H9 (cell line): ENCODE results near the gene PIBF1. TPM values are rescaled to one million over a fixed set of nuclear protein-coding genes. Genes with fewer than 3 reads are reported as not detected.

ENCODE experiments used
- DNase-seq: peaks from one replicate; pipeline ENCODE4 v3.0.0-alpha.2; 2017
- H2AFZ ChIP-seq: one replicate; pipeline ENCODE4 v1.6.1; 2013; ENCODE audit warnings: mild to moderate bottlenecking, low read length, control low read depth, moderate library complexity
- H2AK5ac ChIP-seq: 2 replicates; pipeline ENCODE4 v1.6.1; 2013; ENCODE audit warnings: low read length, control low read depth, mixed read lengths; ENCODE audit not compliant: insufficient read length
- H2BK120ac ChIP-seq: one replicate; pipeline ENCODE4 v1.6.1; 2013; ENCODE audit warnings: low read depth, mild to moderate bottlenecking, low read length, control low read depth, inconsistent platforms; ENCODE audit not compliant: poor library complexity, severe bottlenecking
- H2BK12ac ChIP-seq: 2 replicates; pipeline ENCODE4 v1.6.1; 2013; ENCODE audit warnings: low read length, control low read depth, mixed read lengths, low read depth; ENCODE audit not compliant: insufficient read length
- H2BK15ac ChIP-seq: 2 replicates; pipeline ENCODE4 v1.6.1; 2013; ENCODE audit warnings: low read depth, low read length, control low read depth
- H2BK20ac ChIP-seq: one replicate; pipeline ENCODE4 v1.6.1; 2013; ENCODE audit warnings: low read depth, mild to moderate bottlenecking, low read length, control low read depth, inconsistent platforms; ENCODE audit not compliant: poor library complexity, severe bottlenecking
- H2BK5ac ChIP-seq: 2 replicates; pipeline ENCODE4 v1.6.1; 2013; ENCODE audit warnings: low read length, control low read depth, mixed read lengths; ENCODE audit not compliant: insufficient read length
- H3K14ac ChIP-seq: 2 replicates; pipeline ENCODE4 v1.6.1; 2013; ENCODE audit warnings: low read length, control low read depth; ENCODE audit not compliant: insufficient read depth
- H3K18ac ChIP-seq: 2 replicates; pipeline ENCODE4 v1.6.1; 2013; ENCODE audit warnings: low read depth, mild to moderate bottlenecking, mixed read lengths, low read length, control low read depth; ENCODE audit not compliant: insufficient read length
- H3K23ac ChIP-seq: 2 replicates; pipeline ENCODE4 v1.6.1; 2013; ENCODE audit warnings: low read length, control low read depth, mixed read lengths, low read depth; ENCODE audit not compliant: insufficient read length
- H3K23me2 ChIP-seq: 2 replicates; pipeline ENCODE4 v1.6.1; 2013; ENCODE audit warnings: low read depth, mild to moderate bottlenecking, mixed read lengths, low read length, control low read depth; ENCODE audit not compliant: insufficient read length, poor library complexity, severe bottlenecking
- H3K27ac ChIP-seq: 2 replicates; pipeline ENCODE4 v1.5.1; 2013; ENCODE audit warnings: low read length, control low read depth, mixed read lengths, low read depth; ENCODE audit not compliant: insufficient read length
- H3K27me3 ChIP-seq: 2 replicates; pipeline ENCODE4 v1.6.1; 2013; ENCODE audit warnings: low read length, control low read depth, inconsistent platforms; ENCODE audit not compliant: insufficient read depth
- H3K4ac ChIP-seq: 2 replicates; pipeline ENCODE4 v1.6.1; 2013; ENCODE audit warnings: low read depth, mild to moderate bottlenecking, control low read depth, inconsistent platforms, low read length, moderate library complexity
- H3K4me1 ChIP-seq: 2 replicates; pipeline ENCODE4 v1.6.1; 2013; ENCODE audit warnings: low read length, control low read depth, inconsistent platforms; ENCODE audit not compliant: insufficient read depth
- H3K4me2 ChIP-seq: 2 replicates; pipeline ENCODE4 v1.6.1; 2013; ENCODE audit warnings: low read length, control low read depth, mixed read lengths; ENCODE audit not compliant: insufficient read length, insufficient read depth
- H3K56ac ChIP-seq: 2 replicates; pipeline ENCODE4 v1.6.1; 2013; ENCODE audit warnings: low read depth, mild to moderate bottlenecking, mixed read lengths, low read length, control low read depth; ENCODE audit not compliant: insufficient read length
- H3K79me1 ChIP-seq: 2 replicates; pipeline ENCODE4 v1.6.1; 2013; ENCODE audit warnings: low read depth, mild to moderate bottlenecking, moderate library complexity, low read length, control low read depth, inconsistent platforms; ENCODE audit not compliant: insufficient read depth, poor library complexity, severe bottlenecking
- H3K79me2 ChIP-seq: 2 replicates; pipeline ENCODE4 v1.6.1; 2013; ENCODE audit warnings: low read length, control low read depth, inconsistent platforms; ENCODE audit not compliant: insufficient read depth
- H3K9ac ChIP-seq: 2 replicates; pipeline ENCODE4 v1.6.1; 2013; ENCODE audit warnings: low read length, control low read depth, mixed read lengths; ENCODE audit not compliant: insufficient read length; ENCODE audit errors: extremely low read depth
- H3K9me3 ChIP-seq: one replicate; pipeline ENCODE4 v1.6.1; 2013; ENCODE audit warnings: low read depth, low read length, inconsistent platforms; ENCODE audit not compliant: control insufficient read depth
- H3T11ph ChIP-seq: one replicate; pipeline ENCODE4 v1.6.1; 2013; ENCODE audit warnings: mild to moderate bottlenecking, low read length, control low read depth, inconsistent platforms
- H4K20me1 ChIP-seq: one replicate; pipeline ENCODE4 v1.6.1; 2013; ENCODE audit not compliant: control insufficient read depth, insufficient read length, insufficient read depth
- H4K5ac ChIP-seq: 2 replicates; pipeline ENCODE4 v1.6.1; 2013; ENCODE audit warnings: low read depth, mild to moderate bottlenecking, mixed read lengths, low read length, control low read depth; ENCODE audit not compliant: insufficient read length
- H4K8ac ChIP-seq: replicated peaks from 2 replicates; pipeline ENCODE4 v1.6.1; 2013; ENCODE audit warnings: low read length, control low read depth, mixed read lengths, low read depth; ENCODE audit not compliant: insufficient read length
- H4K91ac ChIP-seq: 2 replicates; pipeline ENCODE4 v1.6.1; 2013; ENCODE audit warnings: low read depth, mild to moderate bottlenecking, moderate library complexity, mixed read lengths, low read length, control low read depth; ENCODE audit not compliant: insufficient read length
- H3K27ac Mint-ChIP-seq, 3 experiments: 2 replicates in 2 of 3; 3 replicates in 1 of 3; pipeline ENCODE4 v1.8.0; 2020 to 2021; ENCODE audit warnings: mixed read lengths in 3 of 3, mild to moderate bottlenecking in 1 of 3, moderate library complexity in 1 of 3
- H3K27me3 Mint-ChIP-seq: 2 replicates; pipeline ENCODE4 v1.8.0; 2021; ENCODE audit warnings: low read depth, mild to moderate bottlenecking, moderate library complexity, mixed read lengths
- H3K36me3 Mint-ChIP-seq, 3 experiments: 2 replicates in 2 of 3; 3 replicates in 1 of 3; pipeline ENCODE4 v1.8.0; 2020 to 2021; ENCODE audit warnings: low read depth in 3 of 3, mixed read lengths in 3 of 3; ENCODE audit not compliant: insufficient read depth in 1 of 3
- H3K4me1 Mint-ChIP-seq, 2 experiments: 2 replicates each; pipeline ENCODE4 v1.8.0; 2020; ENCODE audit warnings: mixed read lengths in 2 of 2
- H3K4me3 Mint-ChIP-seq, 2 experiments: 2 replicates in 1 of 2; 3 replicates in 1 of 2; pipeline ENCODE4 v1.8.0; 2020 to 2021; ENCODE audit warnings: mild to moderate bottlenecking in 2 of 2, mixed read lengths in 2 of 2, moderate library complexity in 1 of 2
- H3K9me3 Mint-ChIP-seq, 2 experiments: 2 replicates in 1 of 2; 3 replicates in 1 of 2; pipeline ENCODE4 v1.8.0; 2020; ENCODE audit warnings: mild to moderate bottlenecking in 2 of 2, mixed read lengths in 2 of 2, moderate library complexity in 1 of 2
- WGBS: extraction: QIAGEN DNeasy Blood & Tissue Kit; methylation state at CpG from one replicate; pipeline ENCODE4 v1.1.7; 2013; ENCODE audit warnings: missing lambda C conversion rate, low lambda C conversion rate, mixed read lengths; ENCODE audit not compliant: insufficient read length; ENCODE audit errors: extremely low coverage; 5-methylcytosine and 5-hydroxymethylcytosine counted together
- total RNA-seq: library from RNA; stranded (reverse); gene quantifications from 2 replicates; pipeline ENCODE4 v1.2.1, GENCODE V29; 2021
- TF ChIP-seq, protein P1 (sequence below): fragments of 200-600 bp; sonication (generic); conservative IDR thresholded peaks from 3 replicates; pipeline ENCODE4 v1.8.0; 2021; ENCODE audit warnings: antibody characterized with exemption, mild to moderate bottlenecking

The PIBF1 gene
- total RNA-seq, 1 experiment from 2014 or later = 12.7 TPM

DNA sequence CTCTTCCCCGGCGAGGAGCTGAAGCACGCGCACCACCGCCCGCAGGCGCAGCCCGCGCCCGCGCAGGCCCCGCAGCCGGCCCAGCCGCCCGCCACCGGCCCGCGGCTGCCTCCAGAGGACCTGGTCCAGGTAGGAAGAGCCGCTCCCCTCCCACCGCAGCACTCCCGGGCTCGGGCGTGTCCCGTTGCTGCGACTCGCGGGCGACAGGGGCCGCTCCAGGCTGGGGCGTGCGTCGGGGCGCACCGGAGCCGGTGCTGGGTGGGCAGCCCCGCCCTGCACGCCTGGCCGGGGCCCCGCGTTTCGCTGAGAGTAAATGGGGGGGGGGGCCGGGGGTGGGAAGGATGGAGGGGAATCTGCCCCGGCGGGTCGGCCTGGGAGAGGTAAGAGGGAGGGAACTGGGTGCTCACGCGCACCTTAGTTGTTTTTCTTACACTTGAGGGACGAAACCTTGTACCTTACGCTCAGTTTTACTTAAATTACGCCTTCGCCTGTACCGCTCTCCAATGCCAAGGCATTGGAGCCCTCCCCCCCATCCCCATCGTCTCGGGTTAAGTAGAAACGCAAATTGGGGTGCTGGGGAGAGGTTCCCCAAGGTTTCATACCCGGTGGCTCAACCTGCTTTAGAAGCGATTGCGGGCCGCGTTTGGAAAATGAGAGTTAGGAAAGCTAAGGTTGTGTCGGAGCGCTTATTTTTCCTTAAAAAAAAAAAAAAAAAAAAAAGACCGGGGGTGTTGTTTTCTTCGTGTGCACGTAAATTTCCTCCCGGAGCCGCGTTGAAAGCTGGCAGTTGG lies 277.7 kb downstream of the PIBF1 start:
- Histone ChIP-seq H3K9ac (peak overlapping the region; percentile 67), H3K23me2 (peaks cover 11% of the 10 kb centered on the region), H4K5ac (no peak overlapping the region), H2BK12ac (no peak overlapping the region), H2BK5ac (no peak overlapping the region), H3K23ac (no peak overlapping the region), H3K79me1 (no peaks in the 10 kb centered on the region), H3K4me1 (no peaks in the 10 kb centered on the region; the same call in 1 of the 2 replicates), H3K4ac (no peak overlapping the region), H3K9me3 (no peaks in the 10 kb centered on the region), H3K14ac (no peak overlapping the region), H3K56ac (no peak overlapping the region), H4K8ac (no peak overlapping the region), H3K79me2 (no peaks in the 10 kb centered on the region), H3K4me2 (peak overlapping the region; percentile 89), H4K20me1 (no peaks in the 10 kb centered on the region), H3T11ph (no peak overlapping the region), H3K18ac (no peak overlapping the region), H4K91ac (no peak overlapping the region), H2BK15ac (no peak overlapping the region), H2BK120ac (no peak overlapping the region), H2AK5ac (no peak overlapping the region), H3K27me3 (peaks cover 23% of the 10 kb centered on the region), H3K27ac (no peak overlapping the region), H2AFZ (no peak overlapping the region), H2BK20ac (no peak overlapping the region)
- TF ChIP-seq, protein P1, sequence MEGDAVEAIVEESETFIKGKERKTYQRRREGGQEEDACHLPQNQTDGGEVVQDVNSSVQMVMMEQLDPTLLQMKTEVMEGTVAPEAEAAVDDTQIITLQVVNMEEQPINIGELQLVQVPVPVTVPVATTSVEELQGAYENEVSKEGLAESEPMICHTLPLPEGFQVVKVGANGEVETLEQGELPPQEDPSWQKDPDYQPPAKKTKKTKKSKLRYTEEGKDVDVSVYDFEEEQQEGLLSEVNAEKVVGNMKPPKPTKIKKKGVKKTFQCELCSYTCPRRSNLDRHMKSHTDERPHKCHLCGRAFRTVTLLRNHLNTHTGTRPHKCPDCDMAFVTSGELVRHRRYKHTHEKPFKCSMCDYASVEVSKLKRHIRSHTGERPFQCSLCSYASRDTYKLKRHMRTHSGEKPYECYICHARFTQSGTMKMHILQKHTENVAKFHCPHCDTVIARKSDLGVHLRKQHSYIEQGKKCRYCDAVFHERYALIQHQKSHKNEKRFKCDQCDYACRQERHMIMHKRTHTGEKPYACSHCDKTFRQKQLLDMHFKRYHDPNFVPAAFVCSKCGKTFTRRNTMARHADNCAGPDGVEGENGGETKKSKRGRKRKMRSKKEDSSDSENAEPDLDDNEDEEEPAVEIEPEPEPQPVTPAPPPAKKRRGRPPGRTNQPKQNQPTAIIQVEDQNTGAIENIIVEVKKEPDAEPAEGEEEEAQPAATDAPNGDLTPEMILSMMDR = peak; percentile 36; the same call in 2 of the 3 replicates
- DNase-seq = peak; percentile 72
- H3K4me1 Mint-ChIP-seq = peaks cover 58 to 61% of the 10 kb centered on the region in 2 experiments
- H3K27me3 Mint-ChIP-seq = peaks cover 66% of the 10 kb centered on the region
- WGBS = no CpG with 5 or more reads among the region's 68 CpGs
- H3K27ac Mint-ChIP-seq = no peak overlapping the region
- H3K36me3 Mint-ChIP-seq = peaks cover 0 to 6% (median 2%) of the 10 kb centered on the region in 3 experiments; a peak in 2 of 7 replicates
- peak overlapping the region; percentile 72 to 87 for H3K4me3 Mint-ChIP-seq
- H3K9me3 Mint-ChIP-seq = no peaks in the 10 kb centered on the region
